ENCODE results near the gene KIAA0513.
"Not testable (repeated sequence)": the region's sequence is repeated elsewhere in the genome, so short reads cannot be mapped to it uniquely, and the experiment has no call there.

The KIAA0513 gene

GRCh38 chr16:85093705-85094104 is 66.1 kb downstream of the KIAA0513 start:
- no peak for DNase-seq

- no peak for DNase-seq
Measured at GRCh38 chr16:85094176-85094805, 66.7 kb downstream of the KIAA0513 start.

GRCh38 chr16:85094812-85095211 is 67.2 kb downstream of the KIAA0513 start:
- no peak for DNase-seq

- no peak for DNase-seq
Measured at GRCh38 chr16:85096921-85097320, 69.3 kb downstream of the KIAA0513 start.

GRCh38 chr16:85098565-85098964 is 71.0 kb downstream of the KIAA0513 start:
- no peak for DNase-seq

- DNase-seq, result no peak
Measured at GRCh38 chr16:85100265-85100664, 72.7 kb downstream of the KIAA0513 start.

GRCh38 chr16:85101956-85102630 is 74.5 kb downstream of the KIAA0513 start:
- no peak for DNase-seq

- no peak for DNase-seq
Measured at GRCh38 chr16:85103114-85104079, 75.8 kb downstream of the KIAA0513 start.

GRCh38 chr16:85104147-85104546 is 76.6 kb downstream of the KIAA0513 start:
- no peak for DNase-seq

- no peak for DNase-seq
Measured at GRCh38 chr16:85104821-85105391, 77.3 kb downstream of the KIAA0513 start.

- no peak for DNase-seq
Measured at GRCh38 chr16:85105475-85105874, 77.9 kb downstream of the KIAA0513 start.

GRCh38 chr16:85107083-85107482 is 79.5 kb downstream of the KIAA0513 start:
- DNase-seq, result no peak

GRCh38 chr16:85107532-85107931 is 79.9 kb downstream of the KIAA0513 start:
- DNase-seq, result no peak

- DNase-seq, result no peak
Measured at GRCh38 chr16:85110105-85110504, 82.5 kb downstream of the KIAA0513 start.

GRCh38 chr16:85111184-85111583 is 83.6 kb downstream of the KIAA0513 start:
- DNase-seq, result no peak

- no peak for DNase-seq
Measured at GRCh38 chr16:85112364-85112763, 84.8 kb downstream of the KIAA0513 start, which contains the start of gene CIBAR2. CIBAR2 (minus strand) TSS chr16:85112472; CDS start chr16:85112352, 120 bp downstream.

- DNase-seq, result no peak
Measured at GRCh38 chr16:85113168-85113733, 85.7 kb downstream of the KIAA0513 start.

- no peak for DNase-seq
Measured at GRCh38 chr16:85113913-85114312, 86.3 kb downstream of the KIAA0513 start.

- peak; percentile 27 for DNase-seq
Measured at GRCh38 chr16:85114909-85115567, 87.4 kb downstream of the KIAA0513 start.

GRCh38 chr16:85117418-85117817 is 89.8 kb downstream of the KIAA0513 start:
- DNase-seq, result no peak

- DNase-seq, result no peak
Measured at GRCh38 chr16:85120006-85120340, 92.4 kb downstream of the KIAA0513 start.

- DNase-seq, result not testable (repeated sequence)
Measured at GRCh38 chr16:85123441-85123840, 95.8 kb downstream of the KIAA0513 start.
